Forelimb muscle (tissue), 1 donor: ENCODE results near the gene SPRR1B. TPM values are rescaled to one million over a fixed set of nuclear protein-coding genes. Genes with fewer than 3 reads are reported as not detected.
"Not testable (repeated sequence)": the region's sequence is repeated elsewhere in the genome, so short reads cannot be mapped to it uniquely, and the experiment has no call there.

ENCODE experiments used
- DNase-seq: peaks from one replicate; pipeline ENCODE4 v3.0.0-alpha.2; 2013; ENCODE audit warnings: low read depth
- polyA plus RNA-seq: library from polyadenylated mRNA; unstranded; fragments of 120-200 nt; gene quantifications from one replicate; pipeline ENCODE4 v1.2.1, GENCODE V29; 2013; ENCODE audit not compliant: insufficient read length

The SPRR1B gene
- polyA plus RNA-seq, 1 donor = not detected

- no peak for DNase-seq
Measured at GRCh38 chr1:153040950-153041631, 10.1 kb downstream of the SPRR1B start, which contains the start of gene SPRR2D. Gene SPRR2D, minus strand, starts transcription at chr1:153041120. Its CDS starts 774 bp downstream, at chr1:153040346.

- no peak for DNase-seq
Measured at GRCh38 chr1:153049211-153049610, 18.2 kb downstream of the SPRR1B start.

- not testable (repeated sequence) for DNase-seq
Measured at GRCh38 chr1:153056111-153056510, 25.1 kb downstream of the SPRR1B start.

- DNase-seq = no peak
Measured at GRCh38 chr1:153057375-153057774, 26.4 kb downstream of the SPRR1B start, which contains the start of gene SPRR2A. Gene SPRR2A, minus strand, starts transcription at chr1:153057512. Its CDS starts 777 bp downstream, at chr1:153056735.

- no peak for DNase-seq
Measured at GRCh38 chr1:153058154-153058553, 27.2 kb downstream of the SPRR1B start.

GRCh38 chr1:153058826-153059784 is 28.1 kb downstream of the SPRR1B start:
- DNase-seq = no peak

GRCh38 chr1:153070243-153070642 is 39.2 kb downstream of the SPRR1B start:
- DNase-seq = no peak

- DNase-seq = no peak
Measured at GRCh38 chr1:153071511-153071910, 40.5 kb downstream of the SPRR1B start, which contains the start of gene SPRR2B. Gene SPRR2B, minus strand, starts transcription at chr1:153071611. Its CDS starts 772 bp downstream, at chr1:153070839.

GRCh38 chr1:153072806-153073726 is 42.1 kb downstream of the SPRR1B start:
- no peak for DNase-seq

GRCh38 chr1:153081736-153082135 is 50.7 kb downstream of the SPRR1B start:
- no peak for DNase-seq

Other genes starting within 250 kb of the SPRR1B start
- not detected for gene LCE1E, start 244.9 kb upstream of the SPRR1B start, polyA plus RNA-seq
- gene LCE1D, start 234.5 kb upstream of the SPRR1B start, polyA plus RNA-seq = not detected
- gene LCE1C, start 224.6 kb upstream of the SPRR1B start, polyA plus RNA-seq = not detected
- not detected for gene LCE1B, start 219.2 kb upstream of the SPRR1B start, polyA plus RNA-seq
- not detected for gene LCE1A, start 203.7 kb upstream of the SPRR1B start, polyA plus RNA-seq
- not detected for gene LCE6A, start 188.3 kb upstream of the SPRR1B start, polyA plus RNA-seq
- gene LCE7A, start 171.2 kb upstream of the SPRR1B start, polyA plus RNA-seq = not detected
- gene SMCP, start 152.9 kb upstream of the SPRR1B start, polyA plus RNA-seq = not detected
- gene IVL, start 122.7 kb upstream of the SPRR1B start, polyA plus RNA-seq = not detected
- not detected for gene SPRR5, start 84.0 kb upstream of the SPRR1B start, polyA plus RNA-seq
- not detected for gene SPRR4, start 60.6 kb upstream of the SPRR1B start, polyA plus RNA-seq
- gene SPRR1A, start 47.1 kb upstream of the SPRR1B start, polyA plus RNA-seq = not detected
- not detected for gene SPRR3, start 29.5 kb upstream of the SPRR1B start, polyA plus RNA-seq
- gene SPRR2D, start 9.9 kb downstream of the SPRR1B start, polyA plus RNA-seq = not detected
- not detected for gene SPRR2A, start 26.3 kb downstream of the SPRR1B start, polyA plus RNA-seq
- not detected for gene SPRR2B, start 40.4 kb downstream of the SPRR1B start, polyA plus RNA-seq
- not detected for gene SPRR2E, start 63.3 kb downstream of the SPRR1B start, polyA plus RNA-seq
- gene SPRR2F, start 82.3 kb downstream of the SPRR1B start, polyA plus RNA-seq = not detected
- not detected for gene SPRR2G, start 119.7 kb downstream of the SPRR1B start, polyA plus RNA-seq
- not detected for gene LELP1, start 172.2 kb downstream of the SPRR1B start, polyA plus RNA-seq
- gene PRR9, start 186.4 kb downstream of the SPRR1B start, polyA plus RNA-seq = not detected
- gene LORICRIN, start 228.5 kb downstream of the SPRR1B start, polyA plus RNA-seq = not detected